Measurements from ENCODE around the gene ZNF24. TPM values are rescaled to one million over a fixed set of nuclear protein-coding genes. Genes with fewer than 3 reads are reported as not detected.

The ZNF24 gene
- total RNA-seq: 28.2 and 33.5 TPM in 2 replicates

GRCh38 chr18:35343936-35344735 is at the start of gene ZNF24:
Gene ZNF24, minus strand, starts transcription at chr18:35344420. Its CDS starts 3,770 bp downstream, at chr18:35340650.

GRCh38 chr18:35376742-35377695 is 32.8 kb upstream of the ZNF24 start, which contains the start of gene ZNF396:
Gene ZNF396, minus strand, starts transcription at chr18:35377337. Its CDS starts 3,045 bp downstream, at chr18:35374292.

GRCh38 chr18:35290094-35290735 is 54.0 kb downstream of the ZNF24 start, which contains the start of gene ZSCAN30:
Gene ZSCAN30, minus strand, starts transcription at chr18:35290229. Its CDS starts 25,877 bp downstream, at chr18:35264352.

Other genes starting within 250 kb of the ZNF24 start
- 10.1 and 11.1 TPM in 2 replicates for gene ZNF397, start 103.4 kb downstream of the ZNF24 start, total RNA-seq
- gene ZSCAN30, start 54.2 kb downstream of the ZNF24 start, total RNA-seq: 6.3 and 11.3 TPM in 2 replicates
- gene ZNF396, start 32.9 kb upstream of the ZNF24 start, total RNA-seq: 0.72 and 1.5 TPM in 2 replicates
- 5.5 and 7.0 TPM in 2 replicates for gene INO80C, start 153.5 kb upstream of the ZNF24 start, total RNA-seq
- gene GALNT1, start 237.3 kb upstream of the ZNF24 start, total RNA-seq: 82.7 and 107 TPM in 2 replicates

Measured in tracheal epithelial cell (primary cell).